HepG2 (cell line): ENCODE results near the gene JAZF1. TPM values are rescaled to one million over a fixed set of nuclear protein-coding genes. Genes with fewer than 3 reads are reported as not detected.

Experiments
- ATAC-seq: fragments of 200-7000 bp; cut with Tn5 transposase; 3 replicates; pipeline ENCODE4 v1.9.1; 2020; ENCODE audit warnings: mild to moderate bottlenecking, moderate library complexity
- BruUV-seq: library from RNA; stranded (reverse); fragments of 400-500 nt; replicated peaks from 2 replicates; lab custom pipeline; 2021; lab: Mats Ljungman, UMichigan
- CTCF ChIA-PET: fragments of 300-600 bp; formaldehyde crosslinking; extraction: SDS; loops from one replicate; lab custom pipeline; 2021; ENCODE audit warnings: low total read pairs, inconsistent platforms, low intra/inter-chr PET ratio; lab: Yijun Ruan, JAX
- POLR2A ChIA-PET: fragments of 350-600 bp; sonication (Branson Sonifier 250); formaldehyde crosslinking; loops from one replicate; lab custom pipeline; 2020; ENCODE audit warnings: antibody characterized with exemption, inconsistent platforms; lab: Yijun Ruan, JAX
- DNase-seq: peaks from one replicate; pipeline ENCODE4 v3.0.0-alpha.2; 2015; ENCODE audit warnings: low spot score
- FAIRE-seq: peaks from 3 replicates; lab custom pipeline; 2011; peaks lifted over from hg19 to GRCh38; lab: Jason Lieb, UNC
- H2AFZ ChIP-seq: one replicate; pipeline ENCODE4 v1.6.1; 2011; ENCODE audit warnings: low read length, inconsistent platforms
- H3K27ac ChIP-seq: fragments of 300-600 bp; 3 replicates; pipeline ENCODE4 v1.8.0; 2011; ENCODE audit warnings: mixed run types, mild to moderate bottlenecking, mixed read lengths, low read length, inconsistent platforms; ENCODE audit not compliant: insufficient read depth; ENCODE audit errors: extremely low read length
- H3K27me3 ChIP-seq, 2 experiments: fragments of 200-600 bp in 1 of 2; 2 replicates in 1 of 2; 3 replicates in 1 of 2; pipeline versions ENCODE4 v1.6.0 to v1.8.0; 2011; ENCODE audit warnings: low read length in 2 of 2, mild to moderate bottlenecking in 2 of 2, moderate library complexity in 2 of 2, inconsistent platforms in 1 of 2; ENCODE audit not compliant: insufficient read depth in 2 of 2, control insufficient read depth in 1 of 2
- H3K36me3 ChIP-seq, 2 experiments: fragments of 200-600 bp in 1 of 2; replicated peaks in 1 of 2; 2 replicates in 1 of 2; 3 replicates in 1 of 2; pipeline versions ENCODE4 v1.5.1 to v1.8.0; 2011; ENCODE audit warnings: low read length in 2 of 2, inconsistent platforms in 1 of 2; ENCODE audit not compliant: insufficient read depth in 2 of 2, control insufficient read depth in 1 of 2
- H3K4me1 ChIP-seq: 2 replicates; pipeline ENCODE4 v1.5.1; 2012; ENCODE audit warnings: low read length, inconsistent platforms; ENCODE audit not compliant: insufficient read depth
- H3K4me2 ChIP-seq: 2 replicates; pipeline ENCODE4 v1.6.0; 2011; ENCODE audit warnings: low read depth, low read length, inconsistent platforms
- H3K4me3 ChIP-seq, 3 experiments: fragments of 200-600 bp in 1 of 3; sonication (generic), shearing (Covaris generic) in 1 of 3; replicated peaks in 1 of 3; 2 replicates each; pipeline ENCODE4 v1.5.1; 2011 to 2016; ENCODE audit warnings: low read length in 3 of 3, inconsistent platforms in 2 of 3, low read depth in 2 of 3, mild to moderate bottlenecking in 2 of 3, control low read depth in 1 of 3, mixed read lengths in 1 of 3; ENCODE audit not compliant: insufficient read depth in 1 of 3
- H3K79me2 ChIP-seq: one replicate; pipeline ENCODE4 v1.6.1; 2011; ENCODE audit warnings: low read length, inconsistent platforms; ENCODE audit not compliant: insufficient read depth
- H3K9ac ChIP-seq: 2 replicates; pipeline ENCODE4 v1.6.0; 2011; ENCODE audit warnings: mild to moderate bottlenecking, low read depth, low read length, inconsistent platforms; ENCODE audit not compliant: insufficient read depth
- H3K9me3 ChIP-seq: 2 replicates; pipeline ENCODE4 v1.5.1; 2012; ENCODE audit warnings: mild to moderate bottlenecking, low read length
- H4K20me1 ChIP-seq: 2 replicates; pipeline ENCODE4 v1.6.0; 2011; ENCODE audit warnings: inconsistent platforms, mild to moderate bottlenecking, low read length, moderate library complexity; ENCODE audit not compliant: insufficient read depth
- CEBPB ChIP-seq: IDR thresholded peaks from 2 replicates; pipeline ENCODE4 v1.6.1; 2011; ENCODE audit warnings: low read depth, low read length, improper control_type of control experiment, borderline replicate concordance
- HIC2 ChIP-seq: sonication (generic); formaldehyde crosslinking; IDR thresholded peaks from 2 replicates; pipeline ENCODE4 v1.9.0; 2022; ENCODE audit warnings: low read depth, missing genetic modification reagents
- MED1 ChIP-seq: sonication (generic); formaldehyde crosslinking; IDR thresholded peaks from 2 replicates; pipeline ENCODE4 v1.4.0; 2020; ENCODE audit warnings: missing genetic modification reagents
- MED8 ChIP-seq: sonication (generic); formaldehyde crosslinking; IDR thresholded peaks from 2 replicates; pipeline ENCODE4 v1.8.1; 2023; ENCODE audit warnings: mild to moderate bottlenecking, missing genetic modification reagents; ENCODE audit not compliant: insufficient replicate concordance
- NFKBIZ ChIP-seq: IDR thresholded peaks from 2 replicates; pipeline ENCODE4 v1.6.1; 2018; ENCODE audit warnings: missing genetic modification reagents, missing compliant biosample characterization
- RERE ChIP-seq: IDR thresholded peaks from 2 replicates; pipeline ENCODE4 v1.6.1; 2016; ENCODE audit warnings: low read depth, missing genetic modification reagents, missing compliant biosample characterization
- ZBTB14 ChIP-seq: sonication (generic); formaldehyde crosslinking; IDR thresholded peaks from 2 replicates; pipeline ENCODE4 v1.4.0; 2020; ENCODE audit warnings: missing genetic modification reagents
- ZNF230 ChIP-seq: sonication (generic); formaldehyde crosslinking; IDR thresholded peaks from 2 replicates; pipeline ENCODE4 v1.4.0; 2020; ENCODE audit warnings: mild to moderate bottlenecking, missing genetic modification reagents
- ZNF564 ChIP-seq: sonication (generic); formaldehyde crosslinking; IDR thresholded peaks from 2 replicates; pipeline ENCODE4 v1.8.1; 2023; ENCODE audit warnings: mild to moderate bottlenecking, missing genetic modification reagents
- ZNF569 ChIP-seq: sonication (generic); formaldehyde crosslinking; IDR thresholded peaks from 2 replicates; pipeline ENCODE4 v1.5.0; 2020; ENCODE audit warnings: mild to moderate bottlenecking, missing genetic modification reagents, moderate library complexity, borderline replicate concordance
- WGBS: methylation state at CpG from one replicate; pipeline ENCODE4 v1.1.6; 2017; ENCODE audit warnings: low lambda C conversion rate; 5-methylcytosine and 5-hydroxymethylcytosine counted together
- in situ Hi-C: cut with HindIII; loops from 2 replicates; pipeline ENCODE4 v1.10.0; 2017; ENCODE audit warnings: low pct_unique_long_range_greater_than_20kb; ENCODE audit not compliant: extremely low pct_ligation_motif_present
- intact Hi-C: fragments of 100-400 bp; cut with micrococcal nuclease; formaldehyde crosslinking; loops from one replicate; pipeline ENCODE4 v1.10.0; 2022; ENCODE audit not compliant: unreplicated experiment
- polyA plus RNA-seq, 8 experiments: library from polyadenylated mRNA; depleted of rRNA in 3 of 8; stranded (reverse) in 7 of 8; unstranded in 1 of 8; fragments of >200 nt; fragmentation: Illumina TruSeq in 4 of 8; extraction: Trizol in 4 of 8; gene quantifications; 2 replicates each; pipeline versions ENCODE4 v1.2.1 to v1.2.3, GENCODE V29; 2011 to 2016; ENCODE audit warnings: low read depth in 4 of 8, missing spikeins in 1 of 8, mixed read lengths in 1 of 8; ENCODE audit not compliant: insufficient read depth in 1 of 8
- total RNA-seq, 5 experiments: library from RNA; depleted of rRNA; stranded (reverse); fragments of >200 nt; fragmentation: Illumina TruSeq; extraction: Trizol; gene quantifications; 2 replicates each; pipeline ENCODE4 v1.2.3, GENCODE V29; 2016; ENCODE audit warnings: low read depth in 1 of 5

JAZF1 gene
- total and polyA plus RNA-seq, 2 of the 13 experiments (the other 11 are each of a cell fraction or from before 2014, with no cell fraction given), result not detected

GRCh38 chr7:27804139-27804538 lies 376.5 kb downstream of the JAZF1 start:
- ChIA-PET POLR2A (no interaction called here), CTCF (no interaction called here)
- Histone ChIP-seq H3K27me3 (no peaks in the 10 kb centered on the region), H3K27ac (no peak overlapping the region), H3K9ac (no peak overlapping the region), H3K4me2 (no peak overlapping the region), H3K4me1 (peaks cover 17% of the 10 kb centered on the region), H3K79me2 (no peaks in the 10 kb centered on the region), H3K36me3 (peaks cover under 1 to 2% of the 10 kb centered on the region in 2 experiments; a peak in 3 of 5 replicates), H4K20me1 (no peaks in the 10 kb centered on the region), H3K9me3 (no peaks in the 10 kb centered on the region), H3K4me3 (no peak overlapping the region), H2AFZ (no peak overlapping the region)
- WGBS, result 88% methylated on average over 3 of the region's 3 CpGs
- ATAC-seq (no peak), FAIRE-seq (no peak), DNase-seq (peak; percentile 2)
- in situ Hi-C loops, result no loop called here
- no TSS peak for BruUV-seq
- intact Hi-C loops, result no loop called here
- TF ChIP-seq NFKBIZ (CRISPR knock-in tag) (no peak), HIC2 (CRISPR knock-in tag) (no peak), ZNF569 (no peak), CEBPB (no peak), ZBTB14 (no peak), ZNF230 (CRISPR knock-in tag) (no peak), MED8 (CRISPR knock-in tag) (no peak), ZNF564 (CRISPR knock-in tag) (no peak), RERE (CRISPR knock-in tag) (no peak), MED1 (CRISPR knock-in tag) (no peak)
